ENCODE data around the gene XYLT1.

- TF ChIP-seq BRD4 (IDR thresholded peaks at IDR 0.05), result no peak
- no peak for TF ChIP-seq ZNF274 (IDR thresholded peaks at IDR 0.05; ENCODE audit: borderline replicate concordance, low read depth, low read length)
Measured at GRCh38 chr16:17276010-17276530, 194.7 kb downstream of the XYLT1 start.

Measured in K562 (cell line).